ENCODE results near the gene UNC13B. TPM values are rescaled to one million over a fixed set of nuclear protein-coding genes. Genes with fewer than 3 reads are reported as not detected.

The UNC13B gene
- total RNA-seq, 1 experiment from 2014 or later, result 17.6 TPM

GRCh38 chr9:35398651-35399335, 237.0 kb downstream of the UNC13B start:
- intact Hi-C loops (cut with micrococcal nuclease), result no loop called here
- Histone ChIP-seq H3K9ac (ENCODE audit: low read length) (no peak overlapping the region), H3K4me2 (ENCODE audit: low read length) (no peak overlapping the region), H3K36me3 (ENCODE audit: control insufficient read depth in 1 of 2, insufficient read depth in 2 of 2, low read length in 2 of 2) (no peaks in the 10 kb centered on the region; a peak in 1 of 4 replicates), H3K4me1 (ENCODE audit: control insufficient read depth in 1 of 2, insufficient read depth in 2 of 2, low read length in 2 of 2) (no peaks in the 10 kb centered on the region), H3K79me2 (ENCODE audit: insufficient read depth, low read length) (no peaks in the 10 kb centered on the region), H2AFZ (ENCODE audit: low read depth, low read length, poor library complexity, severe bottlenecking) (no peak overlapping the region), H3K9me2 (ENCODE audit: insufficient read depth) (no peaks in the 10 kb centered on the region), H4K20me1 (ENCODE audit: insufficient read depth) (no peaks in the 10 kb centered on the region), H3K27me3 (ENCODE audit: insufficient read depth, low read length) (no peaks in the 10 kb centered on the region), H3K4me3 (replicated peaks in 1 of 2; ENCODE audit: low read depth in 1 of 2, low read length in 2 of 2) (no peak overlapping the region), H3K27ac (ENCODE audit: low read depth, low read length) (no peak overlapping the region), H3K9me3 (ENCODE audit: control insufficient read depth in 1 of 2, insufficient read depth in 1 of 2, low read depth in 1 of 2, low read length in 2 of 2) (no peaks in the 10 kb centered on the region)
- ChIA-PET POLR2A (no interaction called here), CTCF (no interaction called here), RAD21 (ENCODE audit: low non-redundant PET in 1 of 2, low total read pairs in 2 of 2, uncharacterized antibody in 2 of 2, unreplicated experiment in 2 of 2) (no interaction called here)
- ATAC-seq (no peak), DNase-seq (ENCODE audit: low read depth, low spot score) (no peak)
- BruUV-seq (replicated peaks), result no TSS peak
- no peak for TF ChIP-seq MAX (IDR thresholded peaks at IDR 0.05)
- no peak for TF ChIP-seq CBX3 (IDR thresholded peaks at IDR 0.05; ENCODE audit: low read depth)
- no peak for TF ChIP-seq CEBPB (IDR thresholded peaks at IDR 0.05; ENCODE audit: low read depth)

- no peaks in the 10 kb centered on the region for H3K9me3 ChIP-seq (ENCODE audit: control insufficient read depth in 1 of 2, insufficient read depth in 1 of 2, low read depth in 1 of 2, low read length in 2 of 2)
Measured at GRCh38 chr9:35404865-35405264, 243.1 kb downstream of the UNC13B start.

More at GRCh38 chr9:35404865-35405264, 243.1 kb downstream of the UNC13B start:
- Histone ChIP-seq H4K20me1 (ENCODE audit: insufficient read depth) (no peaks in the 10 kb centered on the region), H3K4me1 (ENCODE audit: control insufficient read depth in 1 of 2, insufficient read depth in 2 of 2, low read length in 2 of 2) (no peaks in the 10 kb centered on the region), H3K4me2 (ENCODE audit: low read length) (no peak overlapping the region), H3K9ac (ENCODE audit: low read length) (no peak overlapping the region), H3K79me2 (ENCODE audit: insufficient read depth, low read length) (no peaks in the 10 kb centered on the region), H3K27me3 (ENCODE audit: insufficient read depth, low read length) (no peaks in the 10 kb centered on the region), H3K27ac (ENCODE audit: low read depth, low read length) (no peak overlapping the region), H3K36me3 (ENCODE audit: control insufficient read depth in 1 of 2, insufficient read depth in 2 of 2, low read length in 2 of 2) (no peaks in the 10 kb centered on the region; a peak in 1 of 4 replicates), H2AFZ (ENCODE audit: low read depth, low read length, poor library complexity, severe bottlenecking) (no peak overlapping the region), H3K9me2 (ENCODE audit: insufficient read depth) (no peaks in the 10 kb centered on the region), H3K4me3 (replicated peaks in 1 of 2; ENCODE audit: low read depth in 1 of 2, low read length in 2 of 2) (no peak overlapping the region)
- ATAC-seq, result no peak
- intact Hi-C loops (cut with micrococcal nuclease), result loop anchor here (5.0 kb wide), 1 partner anchor 62 kb away; no protein-coding TSS in a partner anchor
- ChIA-PET POLR2A (no interaction called here), CTCF (no interaction called here), RAD21 (ENCODE audit: low non-redundant PET in 1 of 2, low total read pairs in 2 of 2, uncharacterized antibody in 2 of 2, unreplicated experiment in 2 of 2) (no interaction called here)
- no peak for DNase-seq (ENCODE audit: low read depth, low spot score)
- BruUV-seq (replicated peaks), result no TSS peak
- TF ChIP-seq REST (IDR thresholded peaks at IDR 0.05; ENCODE audit: low read depth) (no peak), ZFX (IDR thresholded peaks at IDR 0.05) (no peak), FOSL1 (IDR thresholded peaks at IDR 0.05; ENCODE audit: low read depth) (no peak), ELF1 (IDR thresholded peaks at IDR 0.05; ENCODE audit: borderline replicate concordance, low read depth) (no peak)
